Measurements from ENCODE around the gene ZFPM1.

The ZFPM1 gene

DNA sequence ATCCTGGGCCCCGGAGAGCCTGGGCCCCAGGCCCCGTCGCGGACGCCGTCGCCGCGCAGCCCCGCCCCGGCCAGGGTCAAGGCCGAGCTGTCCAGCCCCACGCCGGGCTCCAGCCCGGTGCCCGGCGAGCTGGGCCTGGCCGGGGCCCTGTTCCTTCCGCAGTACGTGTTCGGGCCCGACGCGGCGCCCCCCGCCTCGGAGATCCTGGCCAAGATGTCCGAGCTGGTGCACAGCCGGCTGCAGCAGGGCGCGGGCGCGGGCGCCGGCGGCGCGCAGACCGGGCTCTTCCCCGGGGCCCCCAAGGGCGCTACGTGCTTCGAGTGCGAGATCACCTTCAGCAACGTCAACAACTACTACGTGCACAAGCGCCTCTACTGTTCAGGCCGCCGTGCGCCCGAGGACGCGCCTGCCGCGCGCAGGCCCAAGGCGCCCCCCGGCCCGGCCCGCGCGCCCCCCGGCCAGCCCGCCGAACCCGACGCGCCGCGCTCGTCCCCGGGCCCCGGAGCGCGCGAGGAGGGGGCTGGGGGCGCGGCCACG is 80.4 kb downstream of the ZFPM1 start:
- no peak overlapping the region for H2AFZ ChIP-seq (ENCODE audit: low read depth, low read length, severe bottlenecking)
- H3K36me3 ChIP-seq (ENCODE audit: low read length), result no peaks in the 10 kb centered on the region
- no peak overlapping the region for H3K9ac ChIP-seq (ENCODE audit: low read length)
- TF ChIP-seq, protein P1, sequence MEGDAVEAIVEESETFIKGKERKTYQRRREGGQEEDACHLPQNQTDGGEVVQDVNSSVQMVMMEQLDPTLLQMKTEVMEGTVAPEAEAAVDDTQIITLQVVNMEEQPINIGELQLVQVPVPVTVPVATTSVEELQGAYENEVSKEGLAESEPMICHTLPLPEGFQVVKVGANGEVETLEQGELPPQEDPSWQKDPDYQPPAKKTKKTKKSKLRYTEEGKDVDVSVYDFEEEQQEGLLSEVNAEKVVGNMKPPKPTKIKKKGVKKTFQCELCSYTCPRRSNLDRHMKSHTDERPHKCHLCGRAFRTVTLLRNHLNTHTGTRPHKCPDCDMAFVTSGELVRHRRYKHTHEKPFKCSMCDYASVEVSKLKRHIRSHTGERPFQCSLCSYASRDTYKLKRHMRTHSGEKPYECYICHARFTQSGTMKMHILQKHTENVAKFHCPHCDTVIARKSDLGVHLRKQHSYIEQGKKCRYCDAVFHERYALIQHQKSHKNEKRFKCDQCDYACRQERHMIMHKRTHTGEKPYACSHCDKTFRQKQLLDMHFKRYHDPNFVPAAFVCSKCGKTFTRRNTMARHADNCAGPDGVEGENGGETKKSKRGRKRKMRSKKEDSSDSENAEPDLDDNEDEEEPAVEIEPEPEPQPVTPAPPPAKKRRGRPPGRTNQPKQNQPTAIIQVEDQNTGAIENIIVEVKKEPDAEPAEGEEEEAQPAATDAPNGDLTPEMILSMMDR (IDR thresholded peaks at IDR 0.05; ENCODE audit: insufficient read depth, low read length, poor library complexity, severe bottlenecking), result no peak
- H4K20me1 ChIP-seq (ENCODE audit: low read depth, low read length), result no peaks in the 10 kb centered on the region
- H3K4me2 ChIP-seq (ENCODE audit: low read depth, low read length, poor library complexity, severe bottlenecking), result no peak overlapping the region
- no peaks in the 10 kb centered on the region for H3K79me2 ChIP-seq (ENCODE audit: insufficient read depth, low read length)
- H3F3A ChIP-seq (ENCODE audit: insufficient read depth), result no peaks in the 10 kb centered on the region
- H3K27ac ChIP-seq (ENCODE audit: low read depth, low read length), result no peak overlapping the region
- H3K27me3 ChIP-seq (ENCODE audit: low read length), result no peaks in the 10 kb centered on the region
- H3K9me2 ChIP-seq (replicated peaks; ENCODE audit: insufficient read depth, low read length), result no peaks in the 10 kb centered on the region
- no peak overlapping the region for H3K4me3 ChIP-seq (ENCODE audit: insufficient read depth, low read length, poor library complexity, severe bottlenecking)
- H3K9me3 ChIP-seq (ENCODE audit: insufficient read depth, low read length), result no peaks in the 10 kb centered on the region

DNA sequence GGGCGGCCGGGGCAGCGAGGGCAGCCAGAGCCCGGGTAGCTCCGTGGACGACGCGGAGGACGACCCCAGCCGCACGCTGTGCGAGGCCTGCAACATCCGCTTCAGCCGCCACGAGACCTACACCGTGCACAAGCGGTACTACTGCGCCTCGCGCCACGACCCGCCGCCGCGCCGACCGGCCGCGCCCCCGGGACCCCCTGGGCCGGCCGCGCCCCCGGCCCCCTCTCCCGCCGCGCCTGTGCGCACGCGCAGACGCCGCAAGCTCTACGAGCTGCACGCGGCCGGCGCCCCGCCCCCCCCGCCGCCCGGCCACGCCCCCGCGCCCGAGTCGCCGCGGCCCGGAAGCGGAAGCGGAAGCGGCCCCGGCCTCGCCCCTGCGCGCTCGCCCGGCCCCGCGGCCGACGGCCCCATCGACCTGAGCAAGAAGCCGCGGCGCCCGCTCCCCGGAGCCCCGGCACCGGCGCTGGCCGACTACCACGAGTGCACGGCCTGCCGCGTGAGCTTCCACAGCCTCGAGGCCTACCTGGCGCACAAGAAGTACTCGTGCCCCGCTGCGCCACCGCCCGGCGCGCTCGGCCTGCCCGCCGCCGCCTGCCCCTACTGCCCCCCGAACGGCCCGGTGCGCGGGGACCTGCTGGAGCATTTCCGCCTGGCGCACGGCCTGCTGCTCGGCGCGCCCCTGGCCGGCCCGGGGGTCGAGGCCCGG is 81.0 kb downstream of the ZFPM1 start:
- H3K4me2 ChIP-seq (ENCODE audit: low read depth, low read length, poor library complexity, severe bottlenecking), result no peak overlapping the region
- TF ChIP-seq EZH2phosphoT487 (conservative IDR thresholded peaks at IDR 0.05; ENCODE audit: low read length), result no peak
- TF ChIP-seq, protein P1 (IDR thresholded peaks at IDR 0.05; ENCODE audit: insufficient read depth, low read length, poor library complexity, severe bottlenecking), result no peak

DNA sequence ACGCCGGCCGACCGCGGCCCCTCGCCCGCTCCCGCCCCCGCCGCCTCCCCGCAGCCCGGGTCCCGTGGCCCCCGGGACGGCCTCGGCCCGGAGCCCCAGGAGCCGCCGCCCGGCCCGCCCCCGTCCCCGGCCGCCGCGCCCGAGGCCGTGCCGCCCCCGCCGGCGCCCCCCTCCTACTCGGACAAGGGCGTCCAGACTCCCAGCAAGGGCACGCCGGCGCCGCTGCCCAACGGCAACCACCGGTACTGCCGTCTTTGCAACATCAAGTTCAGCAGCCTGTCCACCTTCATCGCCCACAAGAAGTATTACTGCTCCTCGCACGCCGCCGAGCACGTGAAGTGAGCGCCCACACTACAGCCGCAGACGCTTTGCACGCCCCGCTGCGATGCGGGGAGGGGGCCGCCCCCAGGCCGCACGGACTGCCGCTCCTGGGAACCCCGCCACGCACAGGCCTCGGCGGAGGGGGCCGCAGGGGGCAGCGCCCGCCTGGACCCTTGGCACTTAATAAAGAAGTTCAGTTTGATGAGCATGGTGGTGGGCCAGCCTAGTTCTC is 81.6 kb downstream of the ZFPM1 start:
- Histone ChIP-seq H3F3A (ENCODE audit: insufficient read depth) (no peaks in the 10 kb centered on the region), H2AFZ (ENCODE audit: low read depth, low read length, severe bottlenecking) (no peak overlapping the region), H3K9ac (ENCODE audit: low read length) (no peak overlapping the region), H3K4me3 (ENCODE audit: insufficient read depth, low read length, poor library complexity, severe bottlenecking) (no peak overlapping the region), H3K27ac (ENCODE audit: low read depth, low read length) (no peak overlapping the region), H3K9me3 (ENCODE audit: insufficient read depth, low read length) (no peaks in the 10 kb centered on the region), H3K9me2 (replicated peaks; ENCODE audit: insufficient read depth, low read length) (no peaks in the 10 kb centered on the region), H3K36me3 (ENCODE audit: low read length) (no peaks in the 10 kb centered on the region), H3K4me2 (ENCODE audit: low read depth, low read length, poor library complexity, severe bottlenecking) (no peak overlapping the region), H3K79me2 (ENCODE audit: insufficient read depth, low read length) (no peaks in the 10 kb centered on the region), H4K20me1 (ENCODE audit: low read depth, low read length) (no peaks in the 10 kb centered on the region), H3K27me3 (ENCODE audit: low read length) (no peaks in the 10 kb centered on the region)
- no peak for TF ChIP-seq EZH2phosphoT487 (conservative IDR thresholded peaks at IDR 0.05; ENCODE audit: low read length)
- TF ChIP-seq, protein P1 (IDR thresholded peaks at IDR 0.05; ENCODE audit: insufficient read depth, low read length, poor library complexity, severe bottlenecking), result no peak

More for the DNA sequence above, 81.0 kb downstream of the ZFPM1 start:
- no peaks in the 10 kb centered on the region for H3K36me3 ChIP-seq (ENCODE audit: low read length)
- H3K27me3 ChIP-seq (ENCODE audit: low read length), result no peaks in the 10 kb centered on the region
- no peak overlapping the region for H2AFZ ChIP-seq (ENCODE audit: low read depth, low read length, severe bottlenecking)
- no peaks in the 10 kb centered on the region for H3F3A ChIP-seq (ENCODE audit: insufficient read depth)
- H3K27ac ChIP-seq (ENCODE audit: low read depth, low read length), result no peak overlapping the region
- H3K4me3 ChIP-seq (ENCODE audit: insufficient read depth, low read length, poor library complexity, severe bottlenecking), result no peak overlapping the region
- no peaks in the 10 kb centered on the region for H3K9me3 ChIP-seq (ENCODE audit: insufficient read depth, low read length)
- H3K79me2 ChIP-seq (ENCODE audit: insufficient read depth, low read length), result no peaks in the 10 kb centered on the region
- no peak overlapping the region for H3K9ac ChIP-seq (ENCODE audit: low read length)
- H4K20me1 ChIP-seq (ENCODE audit: low read depth, low read length), result no peaks in the 10 kb centered on the region
- H3K9me2 ChIP-seq (replicated peaks; ENCODE audit: insufficient read depth, low read length), result no peaks in the 10 kb centered on the region

Data from SU-DHL-6 (cell line).